ENCODE results near the gene SLC15A1. TPM values are rescaled to one million over a fixed set of nuclear protein-coding genes. Genes with fewer than 3 reads are reported as not detected.

The SLC15A1 gene, protein sequence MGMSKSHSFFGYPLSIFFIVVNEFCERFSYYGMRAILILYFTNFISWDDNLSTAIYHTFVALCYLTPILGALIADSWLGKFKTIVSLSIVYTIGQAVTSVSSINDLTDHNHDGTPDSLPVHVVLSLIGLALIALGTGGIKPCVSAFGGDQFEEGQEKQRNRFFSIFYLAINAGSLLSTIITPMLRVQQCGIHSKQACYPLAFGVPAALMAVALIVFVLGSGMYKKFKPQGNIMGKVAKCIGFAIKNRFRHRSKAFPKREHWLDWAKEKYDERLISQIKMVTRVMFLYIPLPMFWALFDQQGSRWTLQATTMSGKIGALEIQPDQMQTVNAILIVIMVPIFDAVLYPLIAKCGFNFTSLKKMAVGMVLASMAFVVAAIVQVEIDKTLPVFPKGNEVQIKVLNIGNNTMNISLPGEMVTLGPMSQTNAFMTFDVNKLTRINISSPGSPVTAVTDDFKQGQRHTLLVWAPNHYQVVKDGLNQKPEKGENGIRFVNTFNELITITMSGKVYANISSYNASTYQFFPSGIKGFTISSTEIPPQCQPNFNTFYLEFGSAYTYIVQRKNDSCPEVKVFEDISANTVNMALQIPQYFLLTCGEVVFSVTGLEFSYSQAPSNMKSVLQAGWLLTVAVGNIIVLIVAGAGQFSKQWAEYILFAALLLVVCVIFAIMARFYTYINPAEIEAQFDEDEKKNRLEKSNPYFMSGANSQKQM
- 0.60 TPM for total RNA-seq

DNA sequence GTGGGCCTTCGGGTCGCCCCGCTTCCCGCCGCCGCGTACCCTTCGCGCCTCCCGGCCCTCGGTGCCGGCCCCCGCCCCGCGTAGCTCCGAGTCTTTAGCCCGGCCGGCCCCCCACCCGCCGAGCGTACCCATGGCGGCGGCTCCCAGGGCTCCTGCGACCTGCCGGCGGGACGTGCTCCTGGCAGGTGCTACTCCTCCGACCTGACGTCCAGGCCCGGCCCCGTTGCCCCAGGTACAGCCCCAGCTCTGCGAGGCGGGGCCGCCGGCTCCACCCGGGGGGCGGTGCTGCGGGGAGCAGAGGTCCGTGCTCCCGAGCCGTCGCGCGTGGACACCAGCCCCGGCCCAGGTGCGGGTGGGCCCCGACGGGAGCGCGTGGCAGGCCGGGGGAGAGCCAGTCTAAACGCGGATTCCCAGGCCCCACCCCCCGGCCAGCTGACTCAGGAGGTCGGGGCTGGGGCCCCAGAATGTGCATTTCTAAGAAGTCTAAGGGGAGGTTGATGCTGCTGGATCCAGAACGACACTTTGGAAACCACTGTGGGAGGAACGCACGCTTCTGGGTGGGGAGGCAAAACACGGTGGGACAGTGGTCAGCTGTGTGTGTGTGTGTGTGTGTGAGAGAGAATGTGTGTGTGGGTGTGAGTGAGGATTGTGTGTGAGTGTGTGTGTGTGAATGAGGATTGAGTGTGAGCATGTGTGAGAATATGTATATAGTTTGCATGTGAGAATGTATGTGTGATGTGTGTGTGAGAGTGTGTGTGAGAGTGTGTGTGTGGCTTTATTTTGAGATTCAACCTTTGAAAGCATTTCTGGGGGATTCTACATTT, at the start of gene SLC15A1:
Gene SLC15A1, minus strand, starts transcription at position 206 of the 824 bp plus-strand sequence. Its CDS starts 74 bp downstream, at position 132.

Other genes starting within 250 kb of the SLC15A1 start
- 72.1 TPM for gene STK24, start 175.6 kb downstream of the SLC15A1 start, total RNA-seq
- 118 TPM for gene DOCK9, start 225.4 kb upstream of the SLC15A1 start, total RNA-seq

All from camera-type eye (tissue), 1 donor.